Neural crest cell (in vitro differentiated cells): Measurements from ENCODE around the gene RIPOR2. TPM values are rescaled to one million over a fixed set of nuclear protein-coding genes. Genes with fewer than 3 reads are reported as not detected.

Source experiments
- DNase-seq: peaks from one replicate; pipeline ENCODE4 v3.0.0; 2021; ENCODE audit warnings: low read depth, mixed read lengths, low spot score
- H3K27ac Mint-ChIP-seq: one replicate; pipeline ENCODE4 v1.8.0; 2021; ENCODE audit warnings: mild to moderate bottlenecking, mixed read lengths; ENCODE audit not compliant: unreplicated experiment
- H3K27me3 Mint-ChIP-seq: 2 replicates; pipeline ENCODE4 v1.8.0; 2021; ENCODE audit warnings: low read depth, mild to moderate bottlenecking, mixed read lengths
- H3K36me3 Mint-ChIP-seq: 2 replicates; pipeline ENCODE4 v1.8.0; 2021; ENCODE audit warnings: low read depth, mild to moderate bottlenecking, mixed read lengths
- H3K4me1 Mint-ChIP-seq: 2 replicates; pipeline ENCODE4 v1.8.0; 2021; ENCODE audit warnings: mixed read lengths
- H3K4me3 Mint-ChIP-seq: one replicate; pipeline ENCODE4 v1.8.0; 2021; ENCODE audit warnings: mild to moderate bottlenecking, mixed read lengths
- H3K9me3 Mint-ChIP-seq: 2 replicates; pipeline ENCODE4 v1.8.0; 2021; ENCODE audit warnings: mixed read lengths
- CTCF ChIP-seq: fragments of 200-600 bp; sonication (generic); conservative IDR thresholded peaks from 2 replicates; pipeline ENCODE4 v1.5.0; 2021; ENCODE audit warnings: antibody characterized with exemption, mild to moderate bottlenecking
- total RNA-seq: library from RNA; stranded (reverse); gene quantifications from 2 replicates; pipeline ENCODE4 v1.2.1, GENCODE V29; 2021

The RIPOR2 gene
- total RNA-seq, 1 donor from 2014 or later: 3.5 TPM

DNA sequence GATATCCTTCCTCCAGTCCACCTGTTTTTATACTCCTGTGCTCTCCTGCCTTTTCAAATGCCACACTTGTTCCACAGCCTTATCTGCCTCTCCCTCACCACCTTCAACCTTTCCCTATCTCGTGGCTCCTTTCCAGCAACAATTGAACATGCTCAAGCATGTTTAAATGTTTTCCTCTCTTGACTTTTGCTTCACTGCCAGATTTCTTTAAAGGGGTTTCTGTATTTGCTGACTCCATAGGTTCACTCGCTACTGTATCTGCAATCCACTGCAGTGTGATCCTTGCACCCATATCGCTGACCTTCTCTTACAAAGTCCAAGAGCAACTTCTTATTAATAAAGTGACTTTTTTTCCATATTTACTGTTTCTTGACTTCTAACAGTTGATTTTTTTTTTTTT is 172.2 kb downstream of the RIPOR2 start:
- Mint-ChIP-seq H3K9me3 (no peaks in the 10 kb centered on the region), H3K27ac (no peak overlapping the region), H3K36me3 (no peaks in the 10 kb centered on the region), H3K27me3 (no peaks in the 10 kb centered on the region), H3K4me3 (no peak overlapping the region), H3K4me1 (no peaks in the 10 kb centered on the region)
- DNase-seq: no peak
- no peak for TF ChIP-seq CTCF

GRCh38 chr6:24761851-24762250 is 173.9 kb downstream of the RIPOR2 start:
- H3K27ac Mint-ChIP-seq: no peak overlapping the region
- no peaks in the 10 kb centered on the region for H3K9me3 Mint-ChIP-seq
- no peak for TF ChIP-seq CTCF

GRCh38 chr6:24761193-24761835 is 174.4 kb downstream of the RIPOR2 start:
- DNase-seq: no peak
- Mint-ChIP-seq H3K36me3 (no peaks in the 10 kb centered on the region), H3K9me3 (no peaks in the 10 kb centered on the region), H3K4me3 (no peak overlapping the region), H3K27ac (no peak overlapping the region), H3K27me3 (no peaks in the 10 kb centered on the region), H3K4me1 (peaks cover 3% of the 10 kb centered on the region)
- no peak for TF ChIP-seq CTCF

More at GRCh38 chr6:24761851-24762250, 173.9 kb downstream of the RIPOR2 start:
- Mint-ChIP-seq H3K36me3 (no peaks in the 10 kb centered on the region), H3K4me1 (peaks cover 3% of the 10 kb centered on the region), H3K4me3 (no peak overlapping the region), H3K27me3 (no peaks in the 10 kb centered on the region)
- no peak for DNase-seq

DNA sequence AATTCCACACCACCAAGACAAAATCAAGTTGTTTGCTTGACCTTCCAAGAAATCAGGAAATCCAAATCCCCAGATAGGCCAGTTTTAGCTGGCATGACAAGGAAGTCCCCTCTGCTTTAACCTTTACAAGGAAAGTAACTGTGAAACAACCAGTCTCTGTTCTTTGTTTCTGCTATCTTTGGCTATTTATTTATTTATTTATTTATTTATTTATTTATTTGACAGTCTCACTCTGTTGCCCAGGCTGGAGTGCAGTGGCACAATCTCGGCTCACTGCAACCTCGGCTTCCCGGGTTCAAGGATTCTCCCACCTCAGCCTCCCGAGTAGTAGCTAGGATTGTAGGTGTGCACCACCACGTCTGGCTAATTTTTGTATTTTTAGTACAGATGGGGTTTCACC is 175.6 kb downstream of the RIPOR2 start:
- Mint-ChIP-seq H3K27ac (no peak overlapping the region), H3K36me3 (no peaks in the 10 kb centered on the region), H3K4me1 (peaks cover 3% of the 10 kb centered on the region), H3K27me3 (no peaks in the 10 kb centered on the region), H3K9me3 (no peaks in the 10 kb centered on the region), H3K4me3 (no peak overlapping the region)
- DNase-seq: no peak
- TF ChIP-seq CTCF: no peak

DNA sequence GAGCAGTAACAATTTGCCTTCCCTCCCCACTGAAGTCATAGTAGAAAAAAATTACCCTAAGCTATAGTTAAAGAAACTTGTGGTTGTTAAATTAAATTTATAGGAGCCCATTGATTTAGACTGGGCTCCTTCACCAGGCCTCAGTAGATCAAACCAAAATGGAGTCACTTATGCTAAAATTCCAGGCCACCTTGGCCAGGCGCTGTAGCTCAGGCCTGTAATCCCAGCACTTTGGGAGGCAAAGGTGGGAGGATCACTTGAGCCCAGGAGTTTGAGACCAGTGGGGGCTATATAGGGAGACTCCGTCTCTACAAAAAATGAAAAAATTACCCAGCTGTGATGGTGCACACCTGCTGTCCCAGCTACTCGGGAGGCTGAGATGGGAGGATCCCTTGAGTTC is 176.0 kb downstream of the RIPOR2 start:
- Mint-ChIP-seq H3K27ac (no peak overlapping the region), H3K4me1 (peaks cover 3% of the 10 kb centered on the region), H3K9me3 (no peaks in the 10 kb centered on the region), H3K4me3 (no peak overlapping the region), H3K36me3 (no peaks in the 10 kb centered on the region), H3K27me3 (no peaks in the 10 kb centered on the region)
- DNase-seq: no peak
- TF ChIP-seq CTCF: no peak
